T-helper 9 cell (primary cell): ENCODE data around the gene NEK5.
"Not testable (repeated sequence)": the region's sequence is repeated elsewhere in the genome, so short reads cannot be mapped to it uniquely, and the experiment has no call there.

Experiments
- DNase-seq: peaks from one replicate; pipeline ENCODE4 v3.0.0-alpha.2; 2020
- total RNA-seq, 2 donors: gene quantifications; one replicate each; lab custom pipeline; 2026; lab: John Stamatoyannopoulos, UW

Gene NEK5
- total RNA-seq: 0 to 0.24 reads per million in 2 donors

GRCh38 chr13:52128714-52129700, at the start of gene NEK5:
NEK5 (minus strand) TSS chr13:52129073; CDS start chr13:52127482, 1,591 bp downstream.
- peak; percentile 45 for DNase-seq

DNA sequence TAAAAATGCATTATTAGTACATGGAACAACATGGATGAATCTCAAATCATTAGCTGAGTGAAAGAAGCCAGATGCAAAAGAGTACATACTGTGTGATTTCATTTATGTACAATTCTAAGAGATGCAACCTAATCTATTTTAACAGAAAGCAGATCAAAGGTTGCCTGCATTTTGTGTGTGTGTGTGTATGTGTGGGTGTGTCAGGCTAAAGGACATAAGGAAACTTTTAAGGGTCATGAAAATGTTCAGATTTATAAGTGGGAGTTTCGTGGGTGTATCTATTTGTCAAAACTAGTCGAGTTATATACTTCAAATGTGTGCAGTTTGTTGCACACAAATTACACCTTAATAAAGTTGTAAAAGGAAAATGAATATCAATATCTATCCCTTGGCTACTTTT, 48.4 kb upstream of the NEK5 start:
- no peak for DNase-seq

DNA sequence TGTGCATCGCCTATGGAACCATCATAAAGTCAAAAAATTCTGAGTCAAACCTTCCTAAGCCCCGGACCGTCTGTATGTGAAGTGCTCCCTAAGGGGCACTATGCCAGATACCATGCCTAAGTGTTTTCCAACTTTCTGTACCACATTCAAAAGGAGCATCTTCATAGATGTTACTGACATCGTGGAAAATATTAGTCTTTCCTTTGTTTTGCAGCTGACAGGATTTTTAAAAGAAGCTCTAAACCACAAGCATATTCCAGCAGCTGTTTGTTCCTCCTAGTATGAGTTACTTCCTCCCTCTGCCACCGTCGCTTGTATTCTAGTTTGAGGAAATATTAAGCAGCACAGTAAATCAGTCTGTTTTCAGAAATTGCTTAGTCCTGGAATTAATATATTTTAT, 45.1 kb upstream of the NEK5 start:
- DNase-seq: not testable (repeated sequence)

GRCh38 chr13:52173373-52173772, 44.5 kb upstream of the NEK5 start:
- no peak for DNase-seq

DNA sequence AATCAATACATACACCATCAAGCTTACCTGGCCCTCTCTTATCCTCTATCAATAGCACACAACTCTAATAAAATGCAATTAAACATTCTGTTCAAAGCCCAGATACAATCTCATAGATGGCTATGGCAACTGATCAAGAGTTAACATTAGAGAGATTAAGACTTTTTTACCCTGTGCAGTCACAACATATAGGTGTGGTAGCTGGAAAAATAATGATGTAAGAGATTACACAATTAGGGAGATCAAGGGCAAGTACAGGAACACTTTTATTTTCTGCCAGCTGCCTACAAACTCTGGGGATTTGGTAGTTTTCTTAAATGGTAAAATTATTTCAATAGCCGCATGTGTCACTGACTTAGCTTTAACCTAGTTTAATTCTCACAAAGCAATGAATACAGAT, 42.8 kb upstream of the NEK5 start:
- not testable (repeated sequence) for DNase-seq

DNA sequence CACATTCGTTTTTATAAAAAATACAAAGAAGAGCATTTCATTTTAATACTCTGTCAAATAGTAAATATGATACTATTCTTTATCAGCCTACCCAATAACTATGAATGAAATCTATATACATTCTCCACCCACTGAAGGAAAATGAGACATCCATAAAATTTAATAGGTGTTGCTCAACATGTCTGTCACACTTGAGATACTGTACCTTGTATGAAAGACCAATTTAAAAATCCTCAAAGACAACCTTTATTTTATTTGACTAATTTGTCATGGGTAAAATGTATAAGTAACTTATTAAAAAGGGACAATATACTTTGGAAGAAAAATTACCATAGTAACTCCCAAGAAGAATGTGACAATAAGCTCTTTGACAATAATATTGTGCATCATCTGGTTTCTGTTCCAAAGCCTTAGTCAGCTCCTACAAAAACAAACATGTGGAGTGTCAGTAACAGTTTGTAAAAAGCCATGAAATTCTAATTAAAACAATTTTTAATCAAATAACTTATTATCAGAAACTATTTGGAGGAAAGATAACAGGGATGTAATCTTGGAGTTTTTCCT, 42.0 kb upstream of the NEK5 start:
- not testable (repeated sequence) for DNase-seq

DNA sequence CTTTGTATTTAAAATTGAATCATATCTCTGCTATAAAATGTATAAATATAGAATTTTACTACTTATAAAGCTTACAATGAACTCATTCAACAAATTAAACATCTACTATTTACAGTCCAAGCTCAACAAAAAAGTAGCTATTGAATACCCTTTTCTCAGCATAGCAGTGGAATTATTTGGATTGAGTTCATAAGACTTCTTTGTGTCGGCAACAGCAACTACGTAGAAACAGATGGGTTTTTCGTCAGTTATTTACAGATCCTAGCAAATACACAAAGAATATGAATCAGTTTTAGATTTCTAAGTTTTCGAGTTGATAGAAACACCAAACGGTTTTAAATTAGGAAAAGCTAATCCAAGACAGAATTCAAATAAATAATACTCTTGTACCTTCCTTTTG, 41.0 kb upstream of the NEK5 start:
- no peak for DNase-seq

DNA sequence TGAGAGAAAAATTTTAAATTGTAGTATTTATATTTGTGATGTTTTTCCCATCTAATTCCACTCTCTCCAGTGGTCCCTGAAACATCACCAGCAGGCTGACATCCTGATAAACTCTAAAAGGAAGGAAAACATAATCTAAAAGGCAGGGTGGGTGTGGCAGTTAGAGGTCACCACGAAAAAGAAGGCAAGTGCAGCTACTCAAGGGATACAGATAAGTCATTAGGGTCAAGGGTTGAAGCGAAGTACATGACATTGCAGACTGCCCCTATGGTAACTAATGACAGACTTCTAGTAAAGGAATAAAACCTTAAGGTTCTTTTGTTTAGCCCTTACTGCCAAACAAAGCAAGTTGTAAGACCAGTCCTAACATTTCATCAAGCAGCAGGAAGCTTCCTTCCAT, 36.5 kb upstream of the NEK5 start:
- DNase-seq: no peak

DNA sequence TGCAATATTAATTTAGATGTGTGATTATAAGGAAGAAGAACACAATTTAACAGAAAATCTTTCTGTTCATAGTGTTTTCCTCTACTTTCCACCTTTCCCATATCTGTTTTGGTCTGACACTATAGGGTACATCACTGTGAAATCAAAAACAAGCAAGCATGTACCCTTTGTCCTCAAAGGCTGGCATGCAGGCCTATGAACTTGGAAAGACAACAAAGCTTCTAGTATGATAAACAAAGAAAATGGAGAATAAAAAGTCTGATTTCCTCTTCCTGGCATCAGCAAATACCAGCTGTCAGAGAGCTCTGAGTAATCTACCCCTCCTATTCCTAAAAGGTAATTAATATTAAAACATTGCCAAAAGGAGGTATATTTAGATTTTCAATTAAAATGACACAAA, 36.1 kb upstream of the NEK5 start:
- DNase-seq: no peak

DNA sequence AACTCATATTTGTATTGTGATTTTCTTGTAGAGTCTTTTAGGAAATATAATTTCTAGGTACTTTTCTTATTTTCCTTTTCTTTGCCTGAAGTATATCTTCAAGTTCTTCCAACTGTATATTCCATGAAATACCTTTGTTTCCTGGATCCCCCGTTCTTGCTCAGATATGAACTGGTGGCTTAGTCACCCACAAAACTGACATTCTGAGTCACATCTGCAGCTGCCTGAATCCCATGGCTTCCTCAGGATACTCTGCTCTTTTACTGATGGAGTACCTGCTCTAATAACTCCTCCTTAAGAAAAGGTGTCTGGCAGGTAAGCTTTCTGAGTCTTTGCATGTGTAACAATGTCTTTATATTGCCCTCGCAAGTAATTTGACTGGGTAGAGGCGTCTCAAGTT, 35.0 kb upstream of the NEK5 start:
- not testable (repeated sequence) for DNase-seq

- DNase-seq: no peak
These were observed 33.6 kb upstream of the NEK5 start for GRCh38 chr13:52162279-52163101.

DNA sequence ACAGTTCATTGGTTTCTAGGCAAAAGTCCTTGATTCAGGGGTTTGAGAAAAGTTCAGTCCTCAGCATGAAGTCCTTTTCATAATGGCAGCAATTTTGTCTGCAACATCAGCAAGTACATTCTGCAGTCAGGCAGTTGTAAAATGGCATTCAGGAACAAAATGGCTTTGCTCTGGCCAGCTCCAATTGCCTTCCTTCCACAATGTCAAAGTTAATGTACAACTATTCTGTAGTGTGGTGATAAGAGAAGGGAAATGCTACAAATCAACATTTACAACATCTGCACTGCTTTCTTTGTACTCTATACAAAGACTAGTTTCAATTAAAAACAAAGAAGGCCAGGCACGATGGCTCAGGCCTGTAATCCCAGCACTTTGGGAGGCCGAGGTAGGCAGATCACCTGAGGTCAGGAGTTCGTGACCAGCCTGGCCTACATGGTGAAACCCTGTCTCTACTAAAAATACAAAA, 32.3 kb upstream of the NEK5 start:
- DNase-seq: no peak

- no peak for DNase-seq
These were observed 31.6 kb upstream of the NEK5 start for GRCh38 chr13:52160506-52160905.

- DNase-seq: no peak
These were observed 31.2 kb upstream of the NEK5 start for GRCh38 chr13:52160053-52160452.

DNA sequence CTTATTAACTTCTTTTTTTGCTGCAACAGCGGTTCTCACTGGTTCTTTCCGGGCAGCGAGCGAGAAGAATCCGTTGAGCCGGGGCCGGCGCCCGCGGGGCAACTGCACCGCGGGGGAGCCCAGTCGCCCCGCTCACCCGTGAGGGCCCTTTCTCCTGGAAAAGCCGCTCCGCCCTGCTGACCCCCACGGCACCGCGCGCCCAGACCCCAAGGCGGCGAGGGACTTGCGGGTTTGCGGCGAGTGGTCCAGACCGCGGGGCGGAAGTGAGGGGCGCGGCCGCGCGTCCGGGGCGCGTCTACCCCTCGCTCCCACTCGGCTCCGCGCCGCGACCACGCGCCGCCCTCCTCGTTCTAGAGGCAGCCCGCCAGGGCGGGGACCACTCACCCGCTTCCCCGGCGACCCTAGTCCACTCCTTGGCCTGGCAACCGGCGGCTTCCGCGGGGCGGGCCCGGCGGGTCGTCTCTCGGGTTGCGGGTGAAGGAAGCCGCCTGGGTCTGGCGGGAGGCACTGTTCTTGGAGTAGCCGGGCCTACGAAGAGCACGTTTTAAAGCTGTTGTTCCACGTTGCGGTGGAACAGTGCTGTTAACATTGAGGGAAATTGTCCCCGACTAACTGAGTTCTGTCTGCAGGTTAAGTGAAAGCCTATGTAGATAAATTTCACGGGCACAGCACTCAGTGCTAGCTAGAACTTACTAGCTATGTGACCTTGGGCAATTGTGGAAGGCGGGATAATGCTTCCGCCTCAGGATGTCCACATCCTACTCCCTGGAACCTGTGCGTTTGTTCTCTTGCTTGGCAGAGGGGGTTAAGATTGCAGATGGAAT, 30.5 kb upstream of the NEK5 start, which contains the start of gene NEK3:
TSS of gene NEK3 (minus strand) at position 439 of the 824 bp plus-strand sequence. CDS start 3,406 bp downstream, outside the sequence.
- peak; percentile 29 for DNase-seq

- DNase-seq: no peak
These were observed 29.8 kb upstream of the NEK5 start for GRCh38 chr13:52158629-52159158.

DNA sequence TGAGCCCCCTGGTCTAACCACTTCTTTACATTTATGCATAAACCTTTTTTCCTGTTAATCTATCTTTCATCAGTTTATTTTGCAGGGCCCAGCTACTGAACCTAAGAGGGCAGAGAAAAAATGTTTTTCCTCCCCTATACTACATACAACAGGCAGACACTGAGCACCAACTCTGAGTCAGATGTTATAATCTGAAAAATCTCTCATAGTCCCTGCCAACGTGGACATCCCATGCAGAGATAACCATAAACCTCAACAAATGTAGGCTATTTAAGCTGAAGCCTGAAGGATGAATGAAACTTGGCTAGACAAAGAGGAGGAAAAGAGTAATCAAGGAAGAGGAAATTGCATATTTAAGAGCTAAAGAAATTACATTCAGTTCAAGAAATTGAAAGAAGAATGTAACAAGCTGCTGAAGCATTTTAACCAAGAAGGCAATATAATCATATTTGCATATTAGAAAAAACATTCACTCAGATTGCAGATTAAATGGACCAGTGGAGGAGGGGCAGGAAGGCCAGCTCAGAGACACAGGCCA, 27.9 kb upstream of the NEK5 start:
- DNase-seq: no peak

DNA sequence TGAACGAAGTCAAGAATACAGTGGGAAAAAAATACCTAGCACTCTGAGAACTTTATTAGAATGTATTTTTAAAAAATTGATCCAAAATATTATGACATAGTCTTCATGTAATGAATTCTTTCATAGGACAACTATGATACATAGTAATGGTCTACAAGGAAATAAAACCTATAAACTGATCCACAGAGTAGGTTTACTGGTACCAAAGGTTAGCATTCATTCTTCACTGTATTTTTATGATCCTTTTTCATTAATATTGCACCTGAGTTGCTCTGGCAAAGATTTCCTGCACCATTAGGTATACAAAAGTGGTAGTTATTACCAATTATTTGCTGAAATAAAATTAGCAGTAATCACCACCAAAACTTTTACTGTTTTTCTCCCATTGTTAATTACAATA, 26.3 kb upstream of the NEK5 start:
- DNase-seq: no peak

GRCh38 chr13:52147225-52147624, 18.4 kb upstream of the NEK5 start:
- DNase-seq: no peak

DNA sequence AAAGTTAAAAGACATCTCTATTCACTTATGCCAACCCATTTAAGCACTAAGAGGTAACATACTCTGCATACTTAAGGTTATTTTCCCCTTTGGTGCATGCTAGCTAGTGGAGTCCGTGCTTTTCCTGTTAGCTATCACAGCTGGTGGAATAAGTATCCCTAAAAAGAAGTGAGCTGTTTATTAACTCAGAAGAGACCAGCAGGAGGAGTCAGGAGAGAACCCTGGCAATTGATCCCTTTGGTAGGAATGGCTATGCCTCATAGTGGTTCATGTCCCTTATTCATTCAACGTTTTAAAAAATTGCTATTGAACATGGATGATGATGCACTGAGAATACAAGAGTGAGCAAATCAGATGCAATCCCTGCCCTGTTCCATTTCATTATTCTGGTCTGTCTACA, 12.4 kb upstream of the NEK5 start:
- no peak for DNase-seq

- DNase-seq: no peak
These were observed 8.6 kb upstream of the NEK5 start for GRCh38 chr13:52137489-52137888.
